ENCODE data around the gene ANGPT4. TPM values are rescaled to one million over a fixed set of nuclear protein-coding genes. Genes with fewer than 3 reads are reported as not detected.
A peak's percentile ranks its signal among the peaks of the same experiment; 100 is the strongest.

The ANGPT4 gene
- total RNA-seq, 1 donor from 2014 or later, result 0.12 TPM

- Mint-ChIP-seq H3K9me3 (ENCODE audit: low read depth) (no peaks in the 10 kb centered on the region), H3K36me3 (ENCODE audit: low read depth) (no peaks in the 10 kb centered on the region), H3K27me3 (ENCODE audit: low read depth) (peaks cover 6% of the 10 kb centered on the region), H3K4me1 (ENCODE audit: low read depth) (no peaks in the 10 kb centered on the region), H3K27ac (ENCODE audit: unreplicated experiment) (no peak overlapping the region), H3K4me3 (ENCODE audit: unreplicated experiment) (no peak overlapping the region)
- no peak for TF ChIP-seq CTCF (IDR thresholded peaks at IDR 0.05)
- peak; percentile 14 for DNase-seq (ENCODE audit: low spot score)
Measured at GRCh38 chr20:824490-824889, 91.6 kb downstream of the ANGPT4 start.

GRCh38 chr20:823574-823902, 92.6 kb downstream of the ANGPT4 start:
- no peak overlapping the region for H3K4me3 Mint-ChIP-seq (ENCODE audit: unreplicated experiment)
- peaks cover 6% of the 10 kb centered on the region for H3K27me3 Mint-ChIP-seq (ENCODE audit: low read depth)
- H3K9me3 Mint-ChIP-seq (ENCODE audit: low read depth), result no peaks in the 10 kb centered on the region
- TF ChIP-seq CTCF (IDR thresholded peaks at IDR 0.05), result no peak
- H3K27ac Mint-ChIP-seq (ENCODE audit: unreplicated experiment), result no peak overlapping the region
- DNase-seq (ENCODE audit: low spot score), result no peak
- no peaks in the 10 kb centered on the region for H3K36me3 Mint-ChIP-seq (ENCODE audit: low read depth)
- no peaks in the 10 kb centered on the region for H3K4me1 Mint-ChIP-seq (ENCODE audit: low read depth)

- Mint-ChIP-seq H3K4me3 (ENCODE audit: unreplicated experiment) (no peak overlapping the region), H3K36me3 (ENCODE audit: low read depth) (no peaks in the 10 kb centered on the region), H3K27me3 (ENCODE audit: low read depth) (peaks cover 6% of the 10 kb centered on the region), H3K9me3 (ENCODE audit: low read depth) (no peaks in the 10 kb centered on the region), H3K27ac (ENCODE audit: unreplicated experiment) (no peak overlapping the region), H3K4me1 (ENCODE audit: low read depth) (no peaks in the 10 kb centered on the region)
- TF ChIP-seq CTCF (IDR thresholded peaks at IDR 0.05), result no peak
- DNase-seq (ENCODE audit: low spot score), result peak; percentile 72
Measured at GRCh38 chr20:822651-823573, 93.2 kb downstream of the ANGPT4 start.

GRCh38 chr20:821731-822065, 94.4 kb downstream of the ANGPT4 start:
- Mint-ChIP-seq H3K27ac (ENCODE audit: unreplicated experiment) (no peak overlapping the region), H3K4me3 (ENCODE audit: unreplicated experiment) (no peak overlapping the region), H3K4me1 (ENCODE audit: low read depth) (no peaks in the 10 kb centered on the region), H3K36me3 (ENCODE audit: low read depth) (no peaks in the 10 kb centered on the region), H3K9me3 (ENCODE audit: low read depth) (no peaks in the 10 kb centered on the region), H3K27me3 (ENCODE audit: low read depth) (peaks cover 6% of the 10 kb centered on the region)
- peak; percentile 34 for DNase-seq (ENCODE audit: low spot score)
- no peak for TF ChIP-seq CTCF (IDR thresholded peaks at IDR 0.05)

- no peak for TF ChIP-seq CTCF (IDR thresholded peaks at IDR 0.05)
Measured at GRCh38 chr20:821046-821730, 94.9 kb downstream of the ANGPT4 start.

More at GRCh38 chr20:821046-821730, 94.9 kb downstream of the ANGPT4 start:
- peaks cover 6% of the 10 kb centered on the region for H3K27me3 Mint-ChIP-seq (ENCODE audit: low read depth)
- H3K36me3 Mint-ChIP-seq (ENCODE audit: low read depth), result no peaks in the 10 kb centered on the region
- no peak overlapping the region for H3K4me3 Mint-ChIP-seq (ENCODE audit: unreplicated experiment)
- H3K27ac Mint-ChIP-seq (ENCODE audit: unreplicated experiment), result no peak overlapping the region
- H3K9me3 Mint-ChIP-seq (ENCODE audit: low read depth), result no peaks in the 10 kb centered on the region
- no peaks in the 10 kb centered on the region for H3K4me1 Mint-ChIP-seq (ENCODE audit: low read depth)
- DNase-seq (ENCODE audit: low spot score), result peak; percentile 59

Data from chondrocyte (in vitro differentiated cells).